Upper lobe of left lung (tissue), 6 donors: Measurements from ENCODE around the gene ULK4. TPM values are rescaled to one million over a fixed set of nuclear protein-coding genes. Genes with fewer than 3 reads are reported as not detected.

Source experiments
- ATAC-seq, 2 donors: fragments of 200-7000 bp; cut with Tn5 transposase; one replicate each; pipeline ENCODE4 v1.9.1; 2022; ENCODE audit warnings: mild to moderate bottlenecking in 2 of 2, moderate library complexity in 2 of 2; ENCODE audit not compliant: low FRiP score in 2 of 2
- DNase-seq, 2 donors: peaks; one replicate each; pipeline ENCODE4 v3.0.0-alpha.2; 2019 to 2020
- H3K27ac ChIP-seq, 4 donors: fragments of 200-600 bp; sonication (generic); one replicate each; pipeline ENCODE4 v1.5.1; 2016 to 2019
- H3K27me3 ChIP-seq, 4 donors: fragments of 200-600 bp; sonication (generic); one replicate each; pipeline ENCODE4 v1.5.1; 2017 to 2019
- H3K36me3 ChIP-seq, 4 donors: fragments of 200-600 bp; sonication (generic); one replicate each; pipeline ENCODE4 v1.5.1; 2016 to 2019
- H3K4me1 ChIP-seq, 4 donors: fragments of 200-600 bp; sonication (generic); one replicate each; pipeline ENCODE4 v1.5.1; 2018 to 2019
- H3K4me3 ChIP-seq, 4 donors: fragments of 200-600 bp; sonication (generic); one replicate each; pipeline ENCODE4 v1.5.1; 2017 to 2019; ENCODE audit warnings: mild to moderate bottlenecking in 2 of 4, moderate library complexity in 1 of 4
- H3K9me3 ChIP-seq, 4 donors: fragments of 200-600 bp; sonication (generic); one replicate each; pipeline ENCODE4 v1.5.1; 2018 to 2019
- CTCF ChIP-seq, 6 experiments: fragments of 450-650 bp in 4 of 6; fragments of 200-600 bp in 2 of 6; sonication (generic) in 2 of 6; IDR thresholded peaks; one replicate each; pipeline ENCODE4 v1.5.1; 2016 to 2019; ENCODE audit warnings: antibody characterized with exemption in 6 of 6
- EP300 ChIP-seq, 4 donors: sonication (generic); formaldehyde crosslinking; IDR thresholded peaks; one replicate each; pipeline ENCODE4 v1.5.1; 2017; ENCODE audit warnings: antibody characterized with exemption in 4 of 4, control low read depth in 2 of 4
- POLR2A ChIP-seq, 4 donors: fragments of 450-650 bp; IDR thresholded peaks; one replicate each; pipeline ENCODE4 v1.5.1; 2016 to 2017; ENCODE audit warnings: antibody characterized with exemption in 4 of 4, mild to moderate bottlenecking in 2 of 4
- POLR2AphosphoS5 ChIP-seq, 2 donors: sonication (generic); formaldehyde crosslinking; IDR thresholded peaks; one replicate each; pipeline ENCODE4 v1.5.1; 2017; ENCODE audit warnings: antibody characterized with exemption in 2 of 2
- WGBS, 2 donors: methylation state at CpG; one replicate each; pipeline ENCODE4 v1.1.5; 2017 to 2018; 5-methylcytosine and 5-hydroxymethylcytosine counted together
- total RNA-seq, 6 donors: library from RNA; depleted of rRNA in 4 of 6; stranded (reverse); fragments of >200 nt in 4 of 6; gene quantifications; one replicate each; pipeline versions ENCODE4 v1.1.0 to v1.2.1, GENCODE V29; 2016 to 2021
- donor health status: DM: no; HTN: no; CAD: no; lungs with moderate emphysema.
- donor health status: DM: no; HTN: yes; CAD: no; lungs with severe emphysema.

ULK4 gene
- total RNA-seq, 6 donors from 2014 or later, result 9.4 to 76.5 (median 28.1) TPM

GRCh38 chr3:41751597-41751996 lies 210.3 kb downstream of the ULK4 start:
- Histone ChIP-seq H3K4me3 (no peak overlapping the region), H3K27me3 (no peaks in the 10 kb centered on the region), H3K4me1 (no peaks in the 10 kb centered on the region), H3K9me3 (no peaks in the 10 kb centered on the region), H3K36me3 (no peaks in the 10 kb centered on the region), H3K27ac (no peak overlapping the region)
- ATAC-seq (no peak), DNase-seq (no peak)
- TF ChIP-seq EP300 (IDR thresholded peaks at IDR 0.05) (no peak), POLR2AphosphoS5 (IDR thresholded peaks at IDR 0.05) (no peak), POLR2A (IDR thresholded peaks at IDR 0.05) (no peak), CTCF (IDR thresholded peaks at IDR 0.05) (no peak)

GRCh38 chr3:41749988-41750387 lies 211.9 kb downstream of the ULK4 start:
- ATAC-seq (no peak), DNase-seq (no peak)
- H3K36me3 ChIP-seq, result no peaks in the 10 kb centered on the region
- H3K4me1 ChIP-seq, result no peaks in the 10 kb centered on the region
- no peak overlapping the region for H3K27ac ChIP-seq
- no peaks in the 10 kb centered on the region for H3K27me3 ChIP-seq
- WGBS, 2 donors, result 90 to 96% methylated on average over 4 of the region's 4 CpGs
- no peak overlapping the region for H3K4me3 ChIP-seq
- no peaks in the 10 kb centered on the region for H3K9me3 ChIP-seq
- TF ChIP-seq POLR2A (IDR thresholded peaks at IDR 0.05) (no peak), POLR2AphosphoS5 (IDR thresholded peaks at IDR 0.05) (no peak), CTCF (IDR thresholded peaks at IDR 0.05) (no peak), EP300 (IDR thresholded peaks at IDR 0.05) (no peak)

- WGBS, 2 donors, result 89 to 93% methylated on average over 1 of the region's 1 CpG
- ATAC-seq (no peak), DNase-seq (no peak)
- Histone ChIP-seq H3K36me3 (no peaks in the 10 kb centered on the region), H3K9me3 (no peaks in the 10 kb centered on the region), H3K4me1 (no peaks in the 10 kb centered on the region), H3K27me3 (no peaks in the 10 kb centered on the region), H3K27ac (no peak overlapping the region), H3K4me3 (no peak overlapping the region)
- TF ChIP-seq POLR2A (IDR thresholded peaks at IDR 0.05), result no peak
- TF ChIP-seq CTCF (IDR thresholded peaks at IDR 0.05), result no peak
- no peak for TF ChIP-seq POLR2AphosphoS5 (IDR thresholded peaks at IDR 0.05)
- TF ChIP-seq EP300 (IDR thresholded peaks at IDR 0.05), result no peak
Observed at GRCh38 chr3:41746215-41746614, 215.7 kb downstream of the ULK4 start.

GRCh38 chr3:41742121-41742520 lies 219.8 kb downstream of the ULK4 start:
- Histone ChIP-seq H3K27me3 (no peaks in the 10 kb centered on the region), H3K36me3 (no peaks in the 10 kb centered on the region), H3K27ac (no peak overlapping the region), H3K4me1 (no peaks in the 10 kb centered on the region), H3K9me3 (no peaks in the 10 kb centered on the region), H3K4me3 (no peak overlapping the region)
- DNase-seq, result no peak
- no peak for ATAC-seq
- TF ChIP-seq POLR2A (IDR thresholded peaks at IDR 0.05) (no peak), POLR2AphosphoS5 (IDR thresholded peaks at IDR 0.05) (no peak), EP300 (IDR thresholded peaks at IDR 0.05) (no peak)

GRCh38 chr3:41740374-41740886 lies 221.5 kb downstream of the ULK4 start:
- H3K27me3 ChIP-seq, result no peaks in the 10 kb centered on the region
- WGBS, 2 donors, result 96 to 97% methylated on average over 3 of the region's 3 CpGs
- no peaks in the 10 kb centered on the region for H3K9me3 ChIP-seq
- TF ChIP-seq POLR2AphosphoS5 (IDR thresholded peaks at IDR 0.05) (no peak), CTCF (IDR thresholded peaks at IDR 0.05) (no peak), POLR2A (IDR thresholded peaks at IDR 0.05) (no peak), EP300 (IDR thresholded peaks at IDR 0.05) (no peak)
- H3K27ac ChIP-seq, result no peak overlapping the region
- ATAC-seq (no peak), DNase-seq (no peak)
- no peak overlapping the region for H3K4me3 ChIP-seq
- no peaks in the 10 kb centered on the region for H3K36me3 ChIP-seq
- no peaks in the 10 kb centered on the region for H3K4me1 ChIP-seq
